MCF 10A (cell line): ENCODE results near the gene CLCA2. TPM values are rescaled to one million over a fixed set of nuclear protein-coding genes. Genes with fewer than 3 reads are reported as not detected.

ENCODE experiments used
- BruUV-seq: library from RNA; stranded (reverse); fragments of 400-500 nt; replicated peaks from 2 replicates; lab custom pipeline; 2021; lab: Mats Ljungman, UMichigan
- CTCF ChIA-PET: fragments of 300-600 bp; sonication (Branson Sonifier 250); formaldehyde crosslinking; extraction: SDS; loops from one replicate; lab custom pipeline; 2021; ENCODE audit warnings: antibody characterized with exemption, inconsistent platforms; lab: Yijun Ruan, JAX
- POLR2A ChIA-PET: fragments of 300-600, 350-650 bp; sonication (Branson Sonifier 250); formaldehyde crosslinking; extraction: SDS; loops from one replicate; lab custom pipeline; 2020; ENCODE audit warnings: antibody characterized with exemption, inconsistent platforms; lab: Yijun Ruan, JAX
- DNase-seq: peaks from one replicate; pipeline ENCODE4 v3.0.0-alpha.2; 2018; ENCODE audit not compliant: unreplicated experiment
- H3K27ac Mint-ChIP-seq: one replicate; pipeline ENCODE4 v1.8.0; 2022; ENCODE audit warnings: mild to moderate bottlenecking, low read depth, mixed read lengths; ENCODE audit not compliant: unreplicated experiment
- H3K27me3 Mint-ChIP-seq: one replicate; pipeline ENCODE4 v1.8.0; 2022; ENCODE audit warnings: mixed read lengths; ENCODE audit not compliant: insufficient read depth, unreplicated experiment
- H3K36me3 Mint-ChIP-seq: one replicate; pipeline ENCODE4 v1.8.0; 2022; ENCODE audit warnings: mild to moderate bottlenecking, moderate library complexity, mixed read lengths; ENCODE audit not compliant: insufficient read depth, unreplicated experiment
- H3K4me1 Mint-ChIP-seq: one replicate; pipeline ENCODE4 v1.8.0; 2022; ENCODE audit warnings: mixed read lengths; ENCODE audit not compliant: insufficient read depth, unreplicated experiment
- H3K4me3 Mint-ChIP-seq: one replicate; pipeline ENCODE4 v1.8.0; 2022; ENCODE audit warnings: mild to moderate bottlenecking, moderate library complexity, mixed read lengths; ENCODE audit not compliant: unreplicated experiment
- H3K9me3 Mint-ChIP-seq: one replicate; pipeline ENCODE4 v1.8.0; 2022; ENCODE audit warnings: mixed read lengths; ENCODE audit not compliant: unreplicated experiment
- intact Hi-C: fragments of 100-400 bp; cut with micrococcal nuclease; formaldehyde crosslinking; loops from 2 replicates; pipeline ENCODE4 v1.14.1; 2022
- total RNA-seq: library from RNA; stranded (reverse); gene quantifications from 2 replicates; pipeline ENCODE4 v1.2.3, GENCODE V29; 2022
- TF ChIP-seq, protein P1 (sequence below): fragments of 200-600 bp; IDR thresholded peaks from one replicate; pipeline ENCODE4 v1.8.0; 2022; ENCODE audit warnings: antibody characterized with exemption, mild to moderate bottlenecking; ENCODE audit not compliant: unreplicated experiment

The CLCA2 gene
- total RNA-seq, 1 experiment from 2014 or later = 113 TPM

DNA sequence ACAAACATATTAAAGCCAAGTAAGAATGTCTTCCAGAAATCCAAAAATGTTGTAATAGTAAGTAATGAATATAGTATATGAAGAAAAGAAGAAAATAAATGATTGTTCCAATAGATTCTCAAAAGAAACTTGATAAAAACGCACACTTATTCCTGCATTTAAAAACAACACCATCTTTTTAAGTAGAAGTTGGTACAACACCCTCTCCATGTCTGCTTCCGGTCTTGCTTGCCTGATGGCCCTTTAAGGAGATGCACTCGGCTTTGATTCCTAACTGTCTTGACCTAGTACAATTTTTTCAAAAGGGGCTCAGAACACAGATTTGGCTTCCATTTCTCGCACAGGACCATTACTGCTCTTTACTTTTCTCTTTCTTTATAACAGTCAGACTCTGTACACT lies 53.7 kb downstream of the CLCA2 start:
- TF ChIP-seq, protein P1, sequence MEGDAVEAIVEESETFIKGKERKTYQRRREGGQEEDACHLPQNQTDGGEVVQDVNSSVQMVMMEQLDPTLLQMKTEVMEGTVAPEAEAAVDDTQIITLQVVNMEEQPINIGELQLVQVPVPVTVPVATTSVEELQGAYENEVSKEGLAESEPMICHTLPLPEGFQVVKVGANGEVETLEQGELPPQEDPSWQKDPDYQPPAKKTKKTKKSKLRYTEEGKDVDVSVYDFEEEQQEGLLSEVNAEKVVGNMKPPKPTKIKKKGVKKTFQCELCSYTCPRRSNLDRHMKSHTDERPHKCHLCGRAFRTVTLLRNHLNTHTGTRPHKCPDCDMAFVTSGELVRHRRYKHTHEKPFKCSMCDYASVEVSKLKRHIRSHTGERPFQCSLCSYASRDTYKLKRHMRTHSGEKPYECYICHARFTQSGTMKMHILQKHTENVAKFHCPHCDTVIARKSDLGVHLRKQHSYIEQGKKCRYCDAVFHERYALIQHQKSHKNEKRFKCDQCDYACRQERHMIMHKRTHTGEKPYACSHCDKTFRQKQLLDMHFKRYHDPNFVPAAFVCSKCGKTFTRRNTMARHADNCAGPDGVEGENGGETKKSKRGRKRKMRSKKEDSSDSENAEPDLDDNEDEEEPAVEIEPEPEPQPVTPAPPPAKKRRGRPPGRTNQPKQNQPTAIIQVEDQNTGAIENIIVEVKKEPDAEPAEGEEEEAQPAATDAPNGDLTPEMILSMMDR = no peak
- intact Hi-C loops = loop anchor here (10.0 kb wide), 1 partner anchor 207 kb away; no protein-coding TSS in a partner anchor
- no TSS peak for BruUV-seq
- ChIA-PET POLR2A (no interaction called here), CTCF (interaction anchor here (0.7 kb wide), 2 partner anchors 98 to 119 kb away, joined by 3 read pairs; no protein-coding TSS in a partner anchor)
- Mint-ChIP-seq H3K4me1 (no peaks in the 10 kb centered on the region), H3K27ac (no peak overlapping the region), H3K4me3 (no peak overlapping the region), H3K9me3 (no peaks in the 10 kb centered on the region), H3K36me3 (no peaks in the 10 kb centered on the region), H3K27me3 (no peaks in the 10 kb centered on the region)
- DNase-seq = no peak

DNA sequence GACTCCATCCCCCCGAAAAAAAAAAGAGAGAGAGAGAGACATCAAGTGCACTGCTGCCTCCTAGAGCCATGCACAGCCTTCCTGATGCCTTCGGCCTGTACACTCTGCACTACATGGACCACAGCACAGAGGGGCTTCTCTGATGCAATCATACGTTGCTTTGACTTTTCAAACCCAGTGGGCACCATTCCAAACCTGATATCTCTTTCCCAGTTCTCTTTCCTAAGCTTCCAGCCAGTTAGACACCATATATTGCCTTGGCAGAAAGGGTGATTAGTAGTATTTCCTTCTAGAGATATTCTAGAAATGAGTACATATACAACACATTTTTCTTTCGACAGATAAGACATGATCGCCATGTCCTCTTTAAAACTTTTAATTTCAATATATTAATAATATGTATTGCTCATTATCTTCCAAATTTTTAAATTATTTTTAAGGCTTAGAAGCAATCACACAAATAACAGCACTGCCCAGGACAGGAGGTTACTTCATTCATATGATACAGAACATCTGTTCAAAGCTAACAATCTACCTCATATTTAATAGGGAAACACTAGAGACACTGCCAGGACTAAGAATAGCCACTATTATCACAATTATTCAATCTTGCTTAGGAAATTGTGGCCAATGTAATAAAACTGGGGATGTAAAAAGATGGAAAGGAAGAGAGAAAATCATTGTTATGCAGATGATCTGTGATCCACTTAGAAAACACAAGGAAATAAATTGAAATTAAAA lies 54.6 kb downstream of the CLCA2 start:
- no TSS peak for BruUV-seq
- POLR2A ChIA-PET = interaction anchor here (0.6 to 0.9 kb wide), 2 partner anchors 33 to 62 kb away, joined by 3 read pairs; no protein-coding TSS in a partner anchor
- H3K27ac Mint-ChIP-seq = no peak overlapping the region
- no peaks in the 10 kb centered on the region for H3K4me1 Mint-ChIP-seq
- H3K9me3 Mint-ChIP-seq = no peaks in the 10 kb centered on the region
- CTCF ChIA-PET = interaction anchor here (0.7 to 4.4 kb wide), 5 partner anchors 21 to 118 kb away, joined by 3 to 19 read pairs (median 4); no protein-coding TSS in a partner anchor
- intact Hi-C loops = loop anchor here (10.0 kb wide), 1 partner anchor 206 kb away; no protein-coding TSS in a partner anchor
- no peak for DNase-seq
- TF ChIP-seq, protein P1 = no peak
- no peaks in the 10 kb centered on the region for H3K27me3 Mint-ChIP-seq
- H3K4me3 Mint-ChIP-seq = no peak overlapping the region
- H3K36me3 Mint-ChIP-seq = no peaks in the 10 kb centered on the region

DNA sequence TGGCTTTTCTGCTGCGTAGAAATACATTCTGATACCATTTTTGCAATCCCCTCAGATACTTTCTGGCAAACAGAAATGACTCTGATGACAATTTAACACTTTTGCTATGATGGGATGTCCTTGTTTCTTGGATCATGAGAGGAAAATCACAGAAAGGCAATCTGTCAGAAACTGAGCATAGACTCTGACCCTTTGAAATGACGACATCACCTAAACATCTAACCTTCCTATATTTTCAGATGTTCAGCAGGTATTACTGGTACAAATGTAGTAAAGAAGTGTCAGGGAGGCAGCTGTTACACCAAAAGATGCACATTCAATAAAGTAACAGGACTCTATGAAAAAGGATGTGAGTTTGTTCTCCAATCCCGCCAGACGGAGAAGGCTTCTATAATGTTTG lies 58.0 kb downstream of the CLCA2 start:
- ChIA-PET CTCF (interaction anchor here (0.7 to 4.4 kb wide), 3 partner anchors 9 to 20 kb away, joined by 3 to 19 read pairs (median 3); no protein-coding TSS in a partner anchor), POLR2A (no interaction called here)
- BruUV-seq = no TSS peak
- no peaks in the 10 kb centered on the region for H3K36me3 Mint-ChIP-seq
- H3K27me3 Mint-ChIP-seq = no peaks in the 10 kb centered on the region
- DNase-seq = no peak
- TF ChIP-seq, protein P1 = no peak
- no peaks in the 10 kb centered on the region for H3K9me3 Mint-ChIP-seq
- intact Hi-C loops = no loop called here
- H3K4me1 Mint-ChIP-seq = no peaks in the 10 kb centered on the region
- H3K27ac Mint-ChIP-seq = no peak overlapping the region
- no peak overlapping the region for H3K4me3 Mint-ChIP-seq

DNA sequence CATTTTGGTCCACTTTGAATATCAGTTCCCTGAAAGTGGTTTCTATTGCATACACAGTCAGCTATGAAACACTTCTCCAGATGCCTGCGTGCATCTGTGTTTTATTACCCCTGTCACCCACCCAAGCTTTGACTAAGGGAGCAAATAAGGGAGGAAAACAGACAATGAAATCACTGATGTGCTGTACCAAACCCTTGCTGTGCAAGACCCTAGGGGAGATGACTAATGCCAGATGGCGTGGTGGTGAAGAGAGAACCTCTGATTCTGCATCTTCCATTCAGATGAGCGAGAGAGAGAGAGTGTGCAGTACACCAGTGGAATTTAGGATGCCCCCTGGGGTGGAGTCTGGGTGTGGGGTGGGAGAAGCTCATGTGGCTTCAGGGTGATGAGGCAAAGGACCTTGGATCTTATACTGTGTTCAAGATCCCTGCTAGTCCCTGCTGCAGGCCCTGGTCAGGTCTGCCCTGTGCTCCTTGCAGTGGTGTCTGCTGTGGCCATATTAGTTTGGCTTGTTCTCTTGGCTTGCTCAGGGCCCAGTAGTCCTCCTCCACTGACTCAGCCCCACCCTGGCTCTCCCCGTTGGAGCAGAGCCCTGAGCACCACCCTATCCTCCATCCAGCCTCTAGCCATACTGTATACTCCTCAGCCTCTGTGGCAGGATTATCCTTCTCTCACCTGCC lies 63.3 kb downstream of the CLCA2 start:
- TF ChIP-seq, protein P1 = no peak
- peak; percentile 18 for DNase-seq
- BruUV-seq = no TSS peak
- CTCF ChIA-PET = interaction anchor here (1.5 to 5.9 kb wide), 4 partner anchors 9 to 22 kb away, joined by 5 to 58 read pairs (median 26); no protein-coding TSS in a partner anchor
- Mint-ChIP-seq H3K4me3 (no peak overlapping the region), H3K4me1 (no peaks in the 10 kb centered on the region), H3K36me3 (no peaks in the 10 kb centered on the region), H3K9me3 (no peaks in the 10 kb centered on the region), H3K27ac (peak overlapping the region; percentile 21), H3K27me3 (no peaks in the 10 kb centered on the region)
- intact Hi-C loops = no loop called here
- POLR2A ChIA-PET = no interaction called here
